Stimulated activated CD4-positive, alpha-beta T cell treated with anti-CD3 and anti-CD28 coated beads, TNF-alpha, amount 100 ng/mL, for 48 hours (primary cell): ENCODE data around the gene ETV6.

Experiments used
- DNase-seq, 3 donors: peaks; one replicate each; pipeline ENCODE4 v3.0.0-alpha.2; 2020; ENCODE audit warnings: low read depth in 3 of 3

ETV6 gene

GRCh38 chr12:11826574-11826973 lies 177.1 kb downstream of the ETV6 start:
- no peak for DNase-seq

GRCh38 chr12:11827091-11828061 lies 177.9 kb downstream of the ETV6 start:
- no peak for DNase-seq

GRCh38 chr12:11829764-11830194 lies 180.3 kb downstream of the ETV6 start:
- DNase-seq: no peak

- DNase-seq: no peak
These were observed 180.9 kb downstream of the ETV6 start for GRCh38 chr12:11830307-11830801.

- DNase-seq: no peak
These were observed 182.6 kb downstream of the ETV6 start for GRCh38 chr12:11832093-11832492.

GRCh38 chr12:11833174-11833895 lies 183.9 kb downstream of the ETV6 start:
- DNase-seq: no peak

- no peak for DNase-seq
These were observed 184.8 kb downstream of the ETV6 start for GRCh38 chr12:11834104-11834812.

GRCh38 chr12:11834931-11835330 lies 185.5 kb downstream of the ETV6 start:
- DNase-seq: no peak

GRCh38 chr12:11836282-11837151 lies 187.0 kb downstream of the ETV6 start:
- DNase-seq: peak; percentile 55 to 77 (median 58)

- no peak for DNase-seq
These were observed 187.9 kb downstream of the ETV6 start for GRCh38 chr12:11837216-11837934.

GRCh38 chr12:11838403-11838802 lies 188.9 kb downstream of the ETV6 start:
- no peak for DNase-seq

- no peak for DNase-seq
These were observed 189.7 kb downstream of the ETV6 start for GRCh38 chr12:11839091-11839641.

GRCh38 chr12:11840366-11840765 lies 190.9 kb downstream of the ETV6 start:
- DNase-seq: no peak

- DNase-seq: no peak
These were observed 197.0 kb downstream of the ETV6 start for GRCh38 chr12:11846488-11846887.

- DNase-seq: no peak
These were observed 198.1 kb downstream of the ETV6 start for GRCh38 chr12:11847539-11847938.

GRCh38 chr12:11849757-11850504 lies 200.5 kb downstream of the ETV6 start:
- DNase-seq: no peak

- DNase-seq: no peak
These were observed 203.7 kb downstream of the ETV6 start for GRCh38 chr12:11853126-11853525.

GRCh38 chr12:11854011-11854499 lies 204.6 kb downstream of the ETV6 start:
- DNase-seq: no peak

GRCh38 chr12:11855983-11856374 lies 206.5 kb downstream of the ETV6 start:
- no peak for DNase-seq
